Measurements from ENCODE around the gene PIK3C2A.

DNA sequence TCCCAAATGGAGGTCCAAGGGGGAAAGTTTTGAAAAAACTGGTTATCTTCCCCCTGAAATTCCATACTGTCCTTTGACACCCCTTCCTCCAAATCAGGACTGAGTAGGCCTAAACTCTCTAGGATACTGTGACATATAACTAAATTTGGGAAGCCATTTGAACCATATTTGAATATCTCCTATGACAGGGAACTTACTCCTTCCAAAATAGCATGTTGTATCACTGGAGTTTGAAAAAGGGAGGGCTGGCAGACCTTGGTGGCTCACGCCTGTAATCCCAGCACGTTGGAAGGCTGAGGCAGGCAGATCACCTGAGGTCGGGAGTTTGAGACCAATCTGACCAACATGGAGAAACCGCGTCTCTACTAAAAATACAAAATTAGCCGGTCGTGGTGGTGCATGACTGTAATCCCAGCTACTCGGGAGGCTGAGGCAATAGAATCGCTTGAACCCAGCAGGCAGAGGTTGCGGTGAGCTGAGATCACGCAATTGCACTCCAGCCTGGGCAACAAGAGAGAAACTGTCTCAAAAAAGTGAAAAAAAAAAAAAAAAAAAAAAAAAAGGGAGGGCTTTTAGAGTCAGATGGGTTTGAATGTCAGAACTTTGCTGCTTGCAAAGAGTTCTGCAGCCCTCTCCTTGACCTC lies 42.4 kb downstream of the PIK3C2A start:
- TF ChIP-seq CTCF (IDR thresholded peaks at IDR 0.05; ENCODE audit: low read depth, low read length, poor library complexity, severe bottlenecking) (no peak), EZH2phosphoT487 (IDR thresholded peaks at IDR 0.05; ENCODE audit: borderline replicate concordance, low read length) (no peak)

Data from DOHH2 (cell line).